ENCODE results near the gene PDGFA.

Gene PDGFA

DNA sequence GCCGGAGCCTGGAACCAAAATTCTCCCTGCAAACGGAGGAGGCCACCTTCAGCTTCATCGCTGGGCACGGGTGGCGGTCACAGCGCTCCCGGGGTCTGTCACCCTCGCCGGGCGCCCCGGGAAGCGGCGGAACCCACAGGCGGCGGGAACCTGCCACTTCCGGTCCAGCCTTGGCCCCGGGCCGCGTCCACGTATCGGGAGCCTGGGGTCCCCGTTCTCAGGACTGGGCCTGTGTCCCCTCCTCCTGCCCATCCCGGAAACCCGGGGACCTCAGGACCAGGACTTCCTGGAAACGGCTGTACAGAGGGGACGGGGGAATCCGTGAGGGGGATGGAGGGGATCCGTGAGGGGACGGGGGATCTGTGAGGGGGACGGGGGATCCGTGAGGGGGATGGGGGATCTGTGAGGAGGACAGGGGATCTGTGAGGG, 25.4 kb downstream of the PDGFA start:
- Histone ChIP-seq H3K27ac (ENCODE audit: low read length) (no peak overlapping the region), H3K27me3 (ENCODE audit: control insufficient read depth, insufficient read depth, low read length) (no peaks in the 10 kb centered on the region), H3K9me3 (ENCODE audit: control insufficient read depth, insufficient read depth, low read length) (no peaks in the 10 kb centered on the region), H3K4me3 (ENCODE audit: low read length) (no peak overlapping the region), H3K36me3 (ENCODE audit: control insufficient read depth, insufficient read depth, low read length) (peaks cover 17% of the 10 kb centered on the region), H3K4me1 (ENCODE audit: control insufficient read depth, insufficient read depth, low read length) (peaks cover 2% of the 10 kb centered on the region; the same call in 1 of the 2 replicates)
- no CpG with 5 or more reads among the region's 31 CpGs for WGBS (ENCODE audit: insufficient coverage, insufficient read length)
- no peak for DNase-seq (ENCODE audit: low read depth, low spot score)

DNA sequence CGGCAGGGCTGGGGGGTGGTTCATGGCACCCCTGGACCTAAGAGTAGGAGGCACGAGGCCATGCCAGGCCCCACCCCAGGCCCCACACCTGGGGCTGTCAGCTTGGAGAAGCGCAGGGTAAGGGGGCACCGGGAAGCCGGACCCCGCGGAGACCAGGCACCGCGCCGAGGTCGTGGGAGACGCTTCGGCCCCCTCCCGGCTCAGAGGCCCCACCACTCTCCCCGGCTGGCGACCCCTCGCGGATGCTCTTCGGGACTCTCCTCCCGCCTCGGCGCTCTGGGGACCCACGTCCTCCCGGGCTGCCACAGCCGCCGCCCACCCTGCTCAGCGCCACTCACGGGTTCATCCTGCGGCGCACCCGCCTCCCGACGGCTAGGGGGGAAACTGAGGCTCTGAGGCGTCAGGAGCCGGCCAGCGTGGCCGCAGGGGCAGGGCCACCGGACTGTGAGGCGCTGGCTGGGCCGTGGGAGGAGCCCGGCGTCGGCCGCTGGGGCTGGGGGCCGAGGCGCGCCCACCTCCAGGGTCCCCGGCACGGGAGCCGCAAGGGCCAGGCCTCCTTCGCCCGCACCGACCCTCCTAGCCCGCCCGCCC, 25.9 kb downstream of the PDGFA start:
- Histone ChIP-seq H3K27ac (ENCODE audit: low read length) (no peak overlapping the region), H3K36me3 (ENCODE audit: control insufficient read depth, insufficient read depth, low read length) (peaks cover 12% of the 10 kb centered on the region), H3K4me1 (ENCODE audit: control insufficient read depth, insufficient read depth, low read length) (peaks cover 2% of the 10 kb centered on the region; the same call in 1 of the 2 replicates), H3K27me3 (ENCODE audit: control insufficient read depth, insufficient read depth, low read length) (no peaks in the 10 kb centered on the region), H3K9me3 (ENCODE audit: control insufficient read depth, insufficient read depth, low read length) (no peaks in the 10 kb centered on the region), H3K4me3 (ENCODE audit: low read length) (no peak overlapping the region)
- WGBS (ENCODE audit: insufficient coverage, insufficient read length): no CpG with 5 or more reads among the region's 55 CpGs
- no peak for DNase-seq (ENCODE audit: low read depth, low spot score)

DNA sequence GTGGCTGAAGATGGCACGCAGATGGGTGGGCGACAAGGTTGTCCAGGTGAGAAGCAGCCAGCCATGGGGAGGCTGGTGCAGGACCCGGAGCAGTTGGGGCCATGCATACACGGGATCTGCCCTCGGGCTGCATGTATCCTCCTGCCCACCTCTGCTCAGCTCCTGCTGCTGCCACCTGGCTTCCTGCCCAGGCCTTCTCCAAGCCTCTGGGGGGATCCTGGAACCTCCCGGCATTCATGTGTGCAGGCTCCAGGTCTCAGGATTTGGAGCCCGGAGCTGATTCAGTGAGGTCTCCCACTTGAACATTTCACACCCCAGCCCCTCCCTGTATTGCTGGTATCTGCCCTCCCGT, 27.0 kb downstream of the PDGFA start:
- H3K27me3 ChIP-seq (ENCODE audit: control insufficient read depth, insufficient read depth, low read length): no peaks in the 10 kb centered on the region
- H3K27ac ChIP-seq (ENCODE audit: low read length): no peak overlapping the region
- DNase-seq (ENCODE audit: low read depth, low spot score): no peak
- H3K36me3 ChIP-seq (ENCODE audit: control insufficient read depth, insufficient read depth, low read length): peaks cover 7% of the 10 kb centered on the region
- H3K4me3 ChIP-seq (ENCODE audit: low read length): no peak overlapping the region
- no CpG with 5 or more reads among the region's 8 CpGs for WGBS (ENCODE audit: insufficient coverage, insufficient read length)
- peaks cover 2% of the 10 kb centered on the region; the same call in 1 of the 2 replicates for H3K4me1 ChIP-seq (ENCODE audit: control insufficient read depth, insufficient read depth, low read length)
- no peaks in the 10 kb centered on the region for H3K9me3 ChIP-seq (ENCODE audit: control insufficient read depth, insufficient read depth, low read length)

DNA sequence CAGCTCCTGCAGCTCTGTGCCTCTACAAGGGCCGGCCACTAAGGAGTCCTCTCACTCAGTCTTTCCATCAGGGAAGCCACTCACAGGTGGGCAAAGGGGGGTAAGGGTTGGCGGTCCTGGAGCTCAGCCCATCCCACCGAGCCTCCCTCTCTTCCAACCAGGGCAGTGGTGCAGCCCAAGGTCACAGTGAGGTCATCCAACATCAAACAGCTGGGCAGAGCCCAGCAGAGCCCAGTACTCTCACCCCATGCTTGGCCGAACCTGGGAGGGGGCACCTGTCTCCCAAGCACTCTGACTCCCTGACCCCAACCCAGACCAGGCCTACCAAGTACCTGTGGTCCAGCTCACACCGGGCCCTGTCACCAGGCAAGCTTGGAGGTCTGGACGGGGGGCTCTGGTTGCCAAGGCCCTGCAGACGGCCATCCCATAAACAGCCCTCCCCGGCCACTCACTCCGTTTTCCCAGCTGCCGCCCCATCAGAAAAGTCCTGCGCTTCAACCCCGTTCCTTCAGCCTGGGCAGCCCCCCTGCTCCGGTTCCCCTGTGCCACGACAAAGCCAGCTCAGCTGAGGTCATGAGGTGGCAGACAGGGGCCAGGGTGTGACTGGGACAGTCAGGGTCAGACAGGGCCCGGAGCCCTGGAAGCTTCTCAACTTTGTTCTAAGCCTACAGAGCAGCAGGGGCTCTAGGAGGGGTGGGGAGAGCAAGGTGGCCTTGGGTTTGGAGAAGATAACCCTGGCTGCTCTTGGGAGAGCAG, 27.5 kb downstream of the PDGFA start:
- Histone ChIP-seq H3K4me3 (ENCODE audit: low read length) (no peak overlapping the region), H3K9me3 (ENCODE audit: control insufficient read depth, insufficient read depth, low read length) (no peaks in the 10 kb centered on the region), H3K27ac (ENCODE audit: low read length) (no peak overlapping the region), H3K36me3 (ENCODE audit: control insufficient read depth, insufficient read depth, low read length) (peaks cover 4% of the 10 kb centered on the region; the same call in 1 of the 2 replicates), H3K27me3 (ENCODE audit: control insufficient read depth, insufficient read depth, low read length) (no peaks in the 10 kb centered on the region), H3K4me1 (ENCODE audit: control insufficient read depth, insufficient read depth, low read length) (peaks cover 2% of the 10 kb centered on the region; the same call in 1 of the 2 replicates)
- WGBS (ENCODE audit: insufficient coverage, insufficient read length): no CpG with 5 or more reads among the region's 15 CpGs
- no peak for DNase-seq (ENCODE audit: low read depth, low spot score)

DNA sequence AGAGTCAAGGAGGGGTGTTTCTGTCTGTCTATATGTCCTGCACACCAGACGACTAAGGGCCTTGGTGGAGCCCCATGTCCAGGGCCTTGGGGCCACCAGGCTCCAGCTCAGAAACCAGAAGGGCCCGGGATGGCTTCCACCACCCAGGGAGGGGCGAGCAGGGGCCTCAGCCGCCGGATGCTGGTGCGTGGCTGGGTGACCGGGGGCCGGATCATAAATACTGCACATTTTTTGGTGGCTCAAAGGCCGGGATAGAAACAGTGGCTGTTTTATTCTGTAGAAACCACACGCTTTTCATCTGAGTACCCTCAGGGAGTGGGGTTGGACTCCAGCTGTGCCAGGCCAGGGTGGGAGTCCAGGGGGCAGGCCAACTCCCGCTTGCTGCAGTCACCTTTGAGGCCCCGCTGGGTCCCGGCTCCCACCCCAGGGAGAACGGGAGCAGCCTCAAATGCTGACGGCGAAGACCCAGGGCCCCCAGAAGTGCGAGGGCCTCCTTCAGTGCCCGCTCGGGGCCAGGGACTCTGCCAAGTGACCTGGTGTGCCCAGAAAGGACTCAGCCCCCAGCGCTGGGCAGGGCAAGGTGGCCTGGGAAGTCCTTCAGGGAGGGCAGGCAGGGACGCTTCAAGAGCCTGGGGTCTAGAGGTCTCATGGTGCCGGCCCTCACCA, 28.2 kb downstream of the PDGFA start:
- WGBS (ENCODE audit: insufficient coverage, insufficient read length): no CpG with 5 or more reads among the region's 22 CpGs
- H3K36me3 ChIP-seq (ENCODE audit: control insufficient read depth, insufficient read depth, low read length): no peaks in the 10 kb centered on the region
- no peaks in the 10 kb centered on the region for H3K9me3 ChIP-seq (ENCODE audit: control insufficient read depth, insufficient read depth, low read length)
- peaks cover under 1% of the 10 kb centered on the region; the same call in 1 of the 2 replicates for H3K4me1 ChIP-seq (ENCODE audit: control insufficient read depth, insufficient read depth, low read length)
- no peak overlapping the region for H3K27ac ChIP-seq (ENCODE audit: low read length)
- no peak overlapping the region for H3K4me3 ChIP-seq (ENCODE audit: low read length)
- H3K27me3 ChIP-seq (ENCODE audit: control insufficient read depth, insufficient read depth, low read length): no peaks in the 10 kb centered on the region
- no peak for DNase-seq (ENCODE audit: low read depth, low spot score)

DNA sequence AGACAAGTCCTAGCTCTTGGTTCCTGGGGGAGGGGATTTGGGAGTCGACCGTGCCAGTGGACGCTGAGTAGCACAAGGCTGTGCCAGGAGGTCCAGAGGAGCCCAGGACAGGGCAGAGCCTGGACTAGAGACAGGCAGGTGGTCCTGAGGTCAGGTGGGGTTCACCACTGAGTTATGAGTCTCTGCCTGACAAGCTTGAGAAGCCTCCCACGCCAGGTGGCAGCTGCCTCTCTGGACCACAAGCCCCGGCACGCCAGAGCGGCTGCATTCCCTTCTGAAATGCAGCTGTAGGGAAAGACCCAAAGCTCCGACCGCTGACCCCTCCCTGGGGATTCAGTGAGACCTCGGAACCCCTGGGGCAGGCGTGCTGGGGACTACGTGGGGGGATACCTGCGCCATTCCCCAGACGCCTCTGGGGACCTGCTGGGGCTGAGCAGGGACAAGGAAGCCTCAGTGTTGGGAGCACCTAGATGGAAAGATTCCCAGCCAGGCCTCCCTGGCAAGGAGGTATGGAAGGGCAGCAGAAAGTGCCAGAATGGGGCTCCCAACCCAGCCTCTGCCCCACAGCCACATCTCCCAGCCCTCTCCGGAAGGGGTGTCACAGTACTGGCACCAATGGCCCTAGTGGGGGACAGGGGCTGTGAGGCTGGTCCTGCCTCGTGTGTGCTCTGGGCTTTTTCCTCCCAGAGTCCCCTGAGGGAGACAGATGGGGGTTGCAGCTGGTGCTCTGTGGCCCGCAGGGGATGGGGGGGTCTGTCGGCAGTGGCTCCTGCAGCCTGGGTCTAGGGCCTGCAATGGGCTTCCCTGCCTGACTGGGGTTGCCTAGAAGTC, 29.0 kb downstream of the PDGFA start:
- no peak overlapping the region for H3K4me3 ChIP-seq (ENCODE audit: low read length)
- no peak overlapping the region for H3K27ac ChIP-seq (ENCODE audit: low read length)
- no peaks in the 10 kb centered on the region for H3K36me3 ChIP-seq (ENCODE audit: control insufficient read depth, insufficient read depth, low read length)
- H3K9me3 ChIP-seq (ENCODE audit: control insufficient read depth, insufficient read depth, low read length): no peaks in the 10 kb centered on the region
- H3K27me3 ChIP-seq (ENCODE audit: control insufficient read depth, insufficient read depth, low read length): no peaks in the 10 kb centered on the region
- WGBS (ENCODE audit: insufficient coverage, insufficient read length): no CpG with 5 or more reads among the region's 18 CpGs
- no peaks in the 10 kb centered on the region for H3K4me1 ChIP-seq (ENCODE audit: control insufficient read depth, insufficient read depth, low read length)
- no peak for DNase-seq (ENCODE audit: low read depth, low spot score)

DNA sequence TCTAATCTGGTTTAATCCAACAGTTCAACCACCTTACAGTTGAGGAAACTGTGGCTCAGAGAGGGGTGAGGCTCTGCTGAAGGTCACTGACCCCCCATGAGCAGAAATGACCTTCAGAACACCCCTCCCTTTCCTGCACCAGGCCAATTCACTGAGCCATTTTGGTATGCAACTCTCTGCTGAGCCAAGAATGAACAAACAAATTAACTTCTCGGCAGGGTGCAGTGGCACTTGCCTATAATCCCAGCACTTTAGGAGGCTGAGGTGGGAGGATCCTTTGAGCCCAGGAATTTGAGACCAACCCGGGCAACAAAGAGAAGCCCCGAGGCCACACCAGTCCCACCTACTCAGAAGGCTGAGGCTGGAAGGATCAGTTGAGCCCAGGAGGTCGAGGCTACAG, 29.8 kb downstream of the PDGFA start:
- DNase-seq (ENCODE audit: low read depth, low spot score): no peak
- H3K27ac ChIP-seq (ENCODE audit: low read length): no peak overlapping the region
- no peaks in the 10 kb centered on the region for H3K9me3 ChIP-seq (ENCODE audit: control insufficient read depth, insufficient read depth, low read length)

DNA sequence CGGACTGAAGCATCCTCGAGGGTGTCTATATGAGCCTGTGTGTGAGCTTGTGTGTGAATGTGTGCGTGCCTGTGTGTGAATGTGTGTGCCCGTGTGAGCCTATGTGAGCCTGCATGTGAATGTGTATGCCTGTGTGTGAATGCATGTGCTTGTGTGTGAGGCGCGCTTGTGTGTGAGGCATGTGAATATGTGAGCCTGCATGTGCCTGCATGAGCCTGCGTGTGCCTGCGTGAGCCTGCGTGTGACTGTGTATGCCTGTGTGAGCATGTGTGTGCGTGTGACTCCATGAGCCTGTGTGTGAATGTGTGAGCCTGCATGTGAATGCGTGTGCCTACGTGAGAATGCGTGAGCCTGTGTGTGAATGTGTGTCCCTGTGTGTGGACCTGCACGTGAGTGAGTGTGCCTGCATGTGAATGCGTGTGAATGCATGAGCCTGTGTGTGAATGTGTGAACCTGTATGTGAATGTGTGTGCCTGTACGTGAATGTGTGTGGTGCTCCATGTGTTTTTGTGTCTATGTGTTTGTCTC, 33.4 kb downstream of the PDGFA start:
- DNase-seq (ENCODE audit: low read depth, low spot score): no peak
- Histone ChIP-seq H3K27ac (ENCODE audit: low read length) (no peak overlapping the region), H3K4me3 (ENCODE audit: low read length) (no peak overlapping the region), H3K36me3 (ENCODE audit: control insufficient read depth, insufficient read depth, low read length) (no peaks in the 10 kb centered on the region), H3K27me3 (ENCODE audit: control insufficient read depth, insufficient read depth, low read length) (no peaks in the 10 kb centered on the region), H3K9me3 (ENCODE audit: control insufficient read depth, insufficient read depth, low read length) (no peaks in the 10 kb centered on the region), H3K4me1 (ENCODE audit: control insufficient read depth, insufficient read depth, low read length) (0 out of 2 replicates have a peak, but pooled peaks cover 4% of the 10 kb centered on the region)
- WGBS (ENCODE audit: insufficient coverage, insufficient read length): no CpG with 5 or more reads among the region's 16 CpGs

More for the DNA sequence above, 29.8 kb downstream of the PDGFA start:
- Histone ChIP-seq H3K36me3 (ENCODE audit: control insufficient read depth, insufficient read depth, low read length) (no peaks in the 10 kb centered on the region), H3K27me3 (ENCODE audit: control insufficient read depth, insufficient read depth, low read length) (no peaks in the 10 kb centered on the region), H3K4me1 (ENCODE audit: control insufficient read depth, insufficient read depth, low read length) (0 out of 2 replicates have a peak, but pooled peaks cover 2% of the 10 kb centered on the region), H3K4me3 (ENCODE audit: low read length) (no peak overlapping the region)
- no CpG with 5 or more reads among the region's 4 CpGs for WGBS (ENCODE audit: insufficient coverage, insufficient read length)

DNA sequence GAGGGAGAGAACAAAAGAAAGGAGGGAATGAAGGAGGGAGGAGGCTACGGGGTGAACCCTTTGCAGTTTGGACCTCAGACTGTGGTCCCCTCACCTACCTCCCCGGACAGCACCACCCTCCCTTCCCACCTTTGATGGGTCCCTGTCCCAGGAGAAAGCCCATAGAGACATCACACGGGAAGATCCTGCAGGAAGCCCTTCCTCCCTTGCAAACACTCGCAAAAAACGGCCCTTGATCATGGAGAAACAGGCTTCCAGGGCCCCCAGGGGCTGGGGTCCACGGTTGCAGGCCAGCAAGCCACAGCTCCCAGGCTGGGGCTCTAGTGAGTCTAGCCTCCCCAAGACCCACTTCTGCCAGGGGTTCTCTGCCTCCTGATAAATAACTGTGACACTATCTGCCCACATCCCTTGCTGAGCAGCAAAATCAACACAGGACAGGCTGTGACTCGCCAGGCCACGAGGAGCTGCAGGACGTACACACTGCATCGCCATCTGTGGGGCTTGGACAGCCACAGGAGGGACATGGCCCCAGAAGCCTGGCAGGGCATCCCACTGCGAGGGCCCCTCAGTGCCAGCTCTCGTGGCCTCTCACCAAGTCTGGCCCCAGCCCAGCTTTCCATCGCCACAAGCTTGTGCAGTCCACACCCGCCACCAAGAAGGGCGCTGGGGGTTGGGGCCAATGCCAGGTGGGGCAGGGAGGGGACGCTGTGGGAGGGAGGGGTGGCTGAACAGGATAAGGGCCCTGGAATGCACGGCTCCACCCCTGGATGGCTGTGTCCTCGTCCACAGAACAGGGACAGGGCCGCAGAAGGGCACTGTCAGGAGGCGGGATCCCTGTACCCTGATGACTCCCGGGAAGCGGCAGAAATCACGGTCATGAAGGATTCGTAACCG, 34.2 kb downstream of the PDGFA start:
- no peak overlapping the region for H3K4me3 ChIP-seq (ENCODE audit: low read length)
- no peaks in the 10 kb centered on the region for H3K9me3 ChIP-seq (ENCODE audit: control insufficient read depth, insufficient read depth, low read length)
- 0 out of 2 replicates have a peak, but pooled peaks cover 4% of the 10 kb centered on the region for H3K4me1 ChIP-seq (ENCODE audit: control insufficient read depth, insufficient read depth, low read length)
- no peaks in the 10 kb centered on the region for H3K27me3 ChIP-seq (ENCODE audit: control insufficient read depth, insufficient read depth, low read length)
- no CpG with 5 or more reads among the region's 25 CpGs for WGBS (ENCODE audit: insufficient coverage, insufficient read length)
- no peak overlapping the region for H3K27ac ChIP-seq (ENCODE audit: low read length)
- no peak for DNase-seq (ENCODE audit: low read depth, low spot score)
- H3K36me3 ChIP-seq (ENCODE audit: control insufficient read depth, insufficient read depth, low read length): no peaks in the 10 kb centered on the region
